ENCODE results near the gene OR51M1.

- no peak for TF ChIP-seq POLR2A (IDR thresholded peaks at IDR 0.05; ENCODE audit: borderline replicate concordance, extremely low read depth, insufficient read depth, insufficient read length)
- TF ChIP-seq EZH2 (IDR thresholded peaks at IDR 0.05), result no peak
- peak; percentile 31; the same call in 1 of the 2 replicates for TF ChIP-seq POLR2AphosphoS5 (IDR thresholded peaks at IDR 0.05; ENCODE audit: low read depth, low read length)
- TF ChIP-seq CTCF (IDR thresholded peaks at IDR 0.05 in 2 of 3, conservative IDR thresholded peaks at IDR 0.05 in 1 of 3; ENCODE audit: borderline replicate concordance in 1 of 3, insufficient read depth in 1 of 3, low read depth in 2 of 3, low read length in 2 of 3), result no peak
- no peak for TF ChIP-seq REST (IDR thresholded peaks at IDR 0.05; ENCODE audit: low read depth)
- TF ChIP-seq TCF7L2 (IDR thresholded peaks at IDR 0.05; ENCODE audit: borderline replicate concordance, extremely low read depth, insufficient read depth, insufficient read length), result no peak
- TF ChIP-seq CEBPB (IDR thresholded peaks at IDR 0.05; ENCODE audit: low read depth), result no peak
- no peak for TF ChIP-seq RAD21 (IDR thresholded peaks at IDR 0.05; ENCODE audit: low read depth)
- TF ChIP-seq EZH2phosphoT487 (IDR thresholded peaks at IDR 0.05; ENCODE audit: borderline replicate concordance), result no peak
Measured at GRCh38 chr11:5335170-5335569, 48.4 kb upstream of the OR51M1 start.

All from HCT116 (cell line).